Gastrocnemius medialis (tissue), 4 donors: ENCODE results near the gene ROBO4. TPM values are rescaled to one million over a fixed set of nuclear protein-coding genes. Genes with fewer than 3 reads are reported as not detected.

ENCODE experiments used
- ATAC-seq, 2 donors: fragments of 150-250 bp; one replicate each; pipeline ENCODE4 v1.9.1; 2016
- DNase-seq, 2 donors: peaks; one replicate each; pipeline ENCODE4 v3.0.0-alpha.2; 2019
- H3K27ac ChIP-seq, 4 donors: fragments of 200-600 bp; sonication (generic); 1 replicate in 1 of 4; 2 replicates in 3 of 4; pipeline ENCODE4 v1.5.1; 2016 to 2018; ENCODE audit warnings: mild to moderate bottlenecking in 2 of 4, moderate library complexity in 1 of 4
- H3K27me3 ChIP-seq, 3 donors: fragments of 200-600 bp; sonication (generic) in 2 of 3; 1 replicate in 1 of 3; 2 replicates in 2 of 3; pipeline versions ENCODE4 v1.5.1 to v1.6.0; 2016 to 2019; ENCODE audit warnings: mild to moderate bottlenecking in 1 of 3, moderate library complexity in 1 of 3
- H3K36me3 ChIP-seq, 2 donors: fragments of 200-600 bp; sonication (generic) in 1 of 2; one replicate each; pipeline ENCODE4 v1.5.1; 2017 to 2018
- H3K4me1 ChIP-seq, 2 donors: fragments of 200-600 bp; sonication (generic) in 1 of 2; one replicate each; pipeline ENCODE4 v1.5.1; 2016 to 2017; ENCODE audit warnings: mild to moderate bottlenecking in 2 of 2
- H3K4me3 ChIP-seq, 4 donors: fragments of 200-600 bp; sonication (generic) in 3 of 4; 1 replicate in 1 of 4; 2 replicates in 3 of 4; pipeline ENCODE4 v1.5.1; 2016 to 2019; ENCODE audit warnings: mild to moderate bottlenecking in 2 of 4
- H3K9me3 ChIP-seq, 3 donors: fragments of 200-600 bp; sonication (generic) in 2 of 3; 1 replicate in 1 of 3; 2 replicates in 2 of 3; pipeline ENCODE4 v1.5.1; 2016 to 2019
- POLR2A ChIP-seq, 2 donors: fragments of 450-650 bp; IDR thresholded peaks; one replicate each; pipeline ENCODE4 v1.6.1; 2017; ENCODE audit warnings: antibody characterized with exemption in 2 of 2, mild to moderate bottlenecking in 2 of 2, moderate library complexity in 2 of 2
- in situ Hi-C, 4 donors: fragments of 200-750 bp; cut with MboI; loops; one replicate each; pipeline versions ENCODE4 v1.15.0 to v1.8.0; 2017; ENCODE audit warnings: low sequenced_read_pairs in 4 of 4
- intact Hi-C: fragments of 100-400 bp; cut with DNase I; formaldehyde crosslinking; loops from one replicate; pipeline ENCODE4 v1.15.1; 2023; ENCODE audit warnings: low total_unique reads
- total RNA-seq, 4 donors: library from RNA; depleted of rRNA; stranded (reverse); fragments of >200 nt; gene quantifications; one replicate each; pipeline versions ENCODE4 v1.1.0 to v1.2.3, GENCODE V29; 2016
- TF ChIP-seq, protein P1 (sequence below), 5 experiments: fragments of 450-650 bp in 3 of 5; fragments of 200-600 bp in 2 of 5; sonication (generic) in 2 of 5; IDR thresholded peaks in 4 of 5; conservative IDR thresholded peaks in 1 of 5; 1 replicate in 4 of 5; 2 replicates in 1 of 5; pipeline ENCODE4 v1.5.1; 2016 to 2019; ENCODE audit warnings: antibody characterized with exemption in 5 of 5, mild to moderate bottlenecking in 3 of 5, moderate library complexity in 3 of 5

Gene ROBO4
- total RNA-seq, 4 donors from 2014 or later: 7.6 to 18.7 (median 14.7) TPM

- Histone ChIP-seq H3K9me3 (no peaks in the 10 kb centered on the region), H3K36me3 (no peaks in the 10 kb centered on the region), H3K4me3 (no peak overlapping the region), H3K27me3 (peaks cover 0 to 10% (median 9%) of the 10 kb centered on the region in 3 donors), H3K4me1 (no peaks in the 10 kb centered on the region), H3K27ac (no peak overlapping the region)
- intact Hi-C loops (no loop called here), in situ Hi-C loops (no loop called here)
- TF ChIP-seq, protein P1, sequence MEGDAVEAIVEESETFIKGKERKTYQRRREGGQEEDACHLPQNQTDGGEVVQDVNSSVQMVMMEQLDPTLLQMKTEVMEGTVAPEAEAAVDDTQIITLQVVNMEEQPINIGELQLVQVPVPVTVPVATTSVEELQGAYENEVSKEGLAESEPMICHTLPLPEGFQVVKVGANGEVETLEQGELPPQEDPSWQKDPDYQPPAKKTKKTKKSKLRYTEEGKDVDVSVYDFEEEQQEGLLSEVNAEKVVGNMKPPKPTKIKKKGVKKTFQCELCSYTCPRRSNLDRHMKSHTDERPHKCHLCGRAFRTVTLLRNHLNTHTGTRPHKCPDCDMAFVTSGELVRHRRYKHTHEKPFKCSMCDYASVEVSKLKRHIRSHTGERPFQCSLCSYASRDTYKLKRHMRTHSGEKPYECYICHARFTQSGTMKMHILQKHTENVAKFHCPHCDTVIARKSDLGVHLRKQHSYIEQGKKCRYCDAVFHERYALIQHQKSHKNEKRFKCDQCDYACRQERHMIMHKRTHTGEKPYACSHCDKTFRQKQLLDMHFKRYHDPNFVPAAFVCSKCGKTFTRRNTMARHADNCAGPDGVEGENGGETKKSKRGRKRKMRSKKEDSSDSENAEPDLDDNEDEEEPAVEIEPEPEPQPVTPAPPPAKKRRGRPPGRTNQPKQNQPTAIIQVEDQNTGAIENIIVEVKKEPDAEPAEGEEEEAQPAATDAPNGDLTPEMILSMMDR (IDR thresholded peaks at IDR 0.05 in 4 of 5, conservative IDR thresholded peaks at IDR 0.05 in 1 of 5): no peak
- TF ChIP-seq POLR2A (IDR thresholded peaks at IDR 0.05): no peak
- ATAC-seq (no peak), DNase-seq (no peak)
These were observed 19.5 kb upstream of the ROBO4 start for GRCh38 chr11:124917115-124917637.

GRCh38 chr11:124916370-124916710 is 18.7 kb upstream of the ROBO4 start:
- in situ Hi-C loops: no loop called here
- H3K9me3 ChIP-seq: no peaks in the 10 kb centered on the region
- no peak overlapping the region for H3K4me3 ChIP-seq
- DNase-seq: no peak
- no peaks in the 10 kb centered on the region for H3K36me3 ChIP-seq
- no peaks in the 10 kb centered on the region for H3K4me1 ChIP-seq
- peaks cover 0 to 5% (median 1%) of the 10 kb centered on the region in 3 donors for H3K27me3 ChIP-seq
- H3K27ac ChIP-seq: no peak overlapping the region
- intact Hi-C loops: no loop called here
- TF ChIP-seq, protein P1 (IDR thresholded peaks at IDR 0.05 in 4 of 5, conservative IDR thresholded peaks at IDR 0.05 in 1 of 5): no peak
- TF ChIP-seq POLR2A (IDR thresholded peaks at IDR 0.05): no peak
- no peak for ATAC-seq

DNA sequence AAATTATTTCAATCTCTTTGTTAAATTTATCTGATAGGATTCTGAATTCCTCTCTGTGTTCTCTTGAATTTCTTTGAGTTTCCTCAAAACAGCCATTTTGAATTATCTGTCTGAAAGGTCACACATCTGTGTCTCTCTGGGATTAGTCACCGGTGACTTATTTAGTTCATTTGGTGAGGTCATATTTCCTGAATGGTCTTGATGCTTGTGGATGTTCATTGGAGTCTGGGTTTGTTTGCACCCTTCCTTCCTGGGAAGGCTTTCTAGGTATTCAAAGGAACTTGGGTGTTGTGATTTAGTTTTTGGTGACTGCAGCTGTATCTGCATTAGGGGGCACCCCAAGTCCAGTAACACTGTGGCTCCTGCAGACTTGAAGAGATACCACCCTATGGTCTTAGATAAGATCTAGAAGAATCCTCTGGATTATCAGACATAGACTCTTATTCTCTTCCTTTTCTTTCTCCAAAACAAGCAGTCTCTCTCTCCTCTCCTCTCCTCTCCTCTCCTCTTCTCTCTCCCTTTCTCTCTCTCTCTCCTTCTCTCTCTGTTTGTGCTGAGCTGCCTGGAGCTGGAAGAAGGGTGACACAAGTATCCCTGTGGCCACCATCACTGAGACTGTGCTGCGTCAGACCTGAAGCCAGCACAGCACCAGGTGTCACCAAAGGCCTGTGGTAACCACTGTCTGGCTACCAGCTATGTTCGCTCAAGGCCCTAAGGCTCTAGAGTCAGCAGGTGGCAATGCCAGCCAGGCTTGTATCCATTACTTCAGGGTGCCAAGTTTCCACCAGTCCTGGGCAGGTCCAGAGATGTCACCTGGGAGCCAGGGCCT is 18.1 kb upstream of the ROBO4 start:
- Histone ChIP-seq H3K36me3 (no peaks in the 10 kb centered on the region), H3K9me3 (no peaks in the 10 kb centered on the region), H3K4me3 (no peak overlapping the region), H3K27ac (no peak overlapping the region), H3K27me3 (peaks cover 0 to 1% (median 0%) of the 10 kb centered on the region in 3 donors), H3K4me1 (no peaks in the 10 kb centered on the region)
- ATAC-seq: no peak
- intact Hi-C loops (no loop called here), in situ Hi-C loops (no loop called here)
- no peak for DNase-seq
- no peak for TF ChIP-seq POLR2A (IDR thresholded peaks at IDR 0.05)
- TF ChIP-seq, protein P1 (IDR thresholded peaks at IDR 0.05 in 4 of 5, conservative IDR thresholded peaks at IDR 0.05 in 1 of 5): no peak

- intact Hi-C loops (no loop called here), in situ Hi-C loops (no loop called here)
- TF ChIP-seq, protein P1 (IDR thresholded peaks at IDR 0.05 in 4 of 5, conservative IDR thresholded peaks at IDR 0.05 in 1 of 5): no peak
- no peak for TF ChIP-seq POLR2A (IDR thresholded peaks at IDR 0.05)
- no peaks in the 10 kb centered on the region for H3K36me3 ChIP-seq
- H3K4me3 ChIP-seq: no peak overlapping the region
- DNase-seq (no peak), ATAC-seq (no peak)
- no peak overlapping the region for H3K27ac ChIP-seq
- no peaks in the 10 kb centered on the region for H3K9me3 ChIP-seq
- H3K27me3 ChIP-seq: no peaks in the 10 kb centered on the region
- peaks cover 4 to 17% of the 10 kb centered on the region in 2 donors for H3K4me1 ChIP-seq
These were observed 5.0 kb upstream of the ROBO4 start for GRCh38 chr11:124902616-124903015.
